Renal cortical epithelial cell (primary cell): Measurements from ENCODE around the gene MAP3K3. TPM values are rescaled to one million over a fixed set of nuclear protein-coding genes. Genes with fewer than 3 reads are reported as not detected.

Source experiments
- DNase-seq: peaks from one replicate; pipeline ENCODE4 v3.0.0-alpha.2; 2011; ENCODE audit warnings: low read depth
- total RNA-seq: library from RNA; depleted of rRNA; stranded (reverse); fragments of >200 nt; gene quantifications from 2 replicates; pipeline ENCODE4 v1.2.3, GENCODE V29; 2014

The MAP3K3 gene
- 12.0 and 23.2 TPM in 2 replicates for total RNA-seq

DNA sequence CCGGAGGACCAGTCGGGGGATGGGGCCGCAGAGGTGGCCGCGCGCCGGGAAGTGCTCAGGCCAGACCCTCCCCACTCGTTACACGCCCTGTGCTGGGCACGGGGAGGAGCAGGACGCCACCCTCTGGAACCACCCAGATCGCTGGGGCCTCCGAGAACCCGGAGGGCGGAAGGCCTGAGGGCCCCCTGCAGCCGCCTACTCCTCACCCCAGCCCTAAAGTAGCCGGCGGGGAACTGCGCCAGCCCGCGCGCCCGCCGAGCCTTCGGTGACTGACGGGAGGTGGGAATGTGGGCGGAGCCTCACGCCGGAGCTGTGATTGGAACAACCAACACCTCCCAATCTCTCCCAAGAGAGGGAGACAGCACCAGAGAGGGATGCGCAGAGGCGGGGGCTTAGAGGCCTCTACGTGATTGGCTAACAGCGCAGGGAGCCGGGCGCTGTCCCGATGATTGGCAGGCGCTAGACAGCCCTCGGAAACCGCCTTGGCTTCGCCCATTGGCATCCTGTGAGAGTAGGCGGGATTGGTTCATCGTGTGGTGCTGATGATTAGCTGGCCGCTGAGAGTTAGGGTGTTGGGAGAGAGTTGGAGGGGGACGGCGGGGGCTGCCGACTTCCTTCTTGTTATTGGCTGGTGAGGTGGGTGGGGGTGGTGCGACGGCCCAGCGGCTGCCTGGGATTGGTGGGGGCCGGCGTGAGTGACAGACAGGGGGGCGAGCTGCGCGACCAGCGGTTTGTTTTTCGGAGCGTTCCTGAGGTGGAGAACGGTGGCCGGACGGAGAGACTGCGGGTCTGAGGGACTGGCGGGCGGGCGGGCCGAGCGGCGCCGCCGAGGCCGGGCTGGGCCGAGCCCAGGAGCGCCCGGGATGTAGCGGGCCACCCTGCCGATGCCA lies at the start of gene MAP3K3:
MAP3K3 (plus strand) TSS at position 734 of the 890 bp plus-strand sequence. CDS start 343 bp downstream, outside the sequence.
- peak; percentile 99 for DNase-seq

DNA sequence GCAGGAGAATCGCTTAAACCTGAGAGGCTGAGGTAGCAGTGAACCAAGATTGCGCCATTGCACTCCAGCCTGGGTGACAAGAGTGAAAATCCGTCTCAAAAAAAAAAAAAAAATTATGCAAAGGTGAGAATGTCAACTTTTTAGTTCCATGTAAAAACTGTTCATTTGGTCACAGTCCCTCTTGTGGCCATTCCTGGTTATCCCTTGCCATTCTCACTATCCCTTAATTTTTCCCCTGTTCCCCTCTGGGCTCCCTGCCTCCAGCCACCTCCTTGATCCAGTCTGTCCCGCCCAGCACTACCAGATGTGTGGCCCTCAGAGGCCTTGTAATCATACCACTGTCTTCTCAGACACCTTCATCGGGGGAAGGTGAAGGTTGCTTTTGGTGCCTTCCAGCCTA lies 48.6 kb upstream of the MAP3K3 start:
- no peak for DNase-seq

DNA sequence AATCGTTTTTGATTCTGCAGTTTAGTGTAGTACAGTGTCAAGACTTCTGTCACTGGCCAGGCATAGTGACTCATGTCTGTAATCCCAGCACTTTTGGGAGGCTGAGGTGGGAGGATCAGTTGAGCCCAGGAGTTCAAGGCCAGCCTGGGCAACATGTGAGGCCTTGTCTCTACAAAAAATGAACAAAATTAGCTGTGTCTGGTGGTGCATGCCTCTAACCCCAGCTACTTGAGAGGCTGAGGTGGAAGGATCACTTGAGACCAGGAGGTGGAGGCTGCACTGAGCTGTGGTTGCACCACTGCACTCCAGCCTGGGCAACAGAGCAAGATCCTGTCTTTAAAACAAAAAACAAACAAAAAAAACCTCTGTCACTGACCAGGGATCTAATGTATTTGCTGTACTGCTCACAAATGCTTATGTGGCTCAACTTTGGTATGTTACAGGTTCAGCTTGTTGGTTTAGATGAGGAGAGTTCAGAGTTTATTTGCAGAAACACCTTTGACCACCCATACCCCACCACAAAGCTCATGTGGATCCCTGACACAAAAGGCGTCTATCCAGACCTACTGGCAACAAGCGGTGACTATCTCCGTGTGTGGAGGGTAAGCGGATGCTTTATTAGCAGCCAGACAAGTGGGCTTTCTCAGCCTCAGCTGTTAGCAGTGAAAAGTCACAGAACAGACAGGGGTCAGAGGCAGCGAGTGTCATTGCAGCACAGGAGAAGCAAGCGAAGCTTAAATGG lies 44.0 kb upstream of the MAP3K3 start:
- no peak for DNase-seq

DNA sequence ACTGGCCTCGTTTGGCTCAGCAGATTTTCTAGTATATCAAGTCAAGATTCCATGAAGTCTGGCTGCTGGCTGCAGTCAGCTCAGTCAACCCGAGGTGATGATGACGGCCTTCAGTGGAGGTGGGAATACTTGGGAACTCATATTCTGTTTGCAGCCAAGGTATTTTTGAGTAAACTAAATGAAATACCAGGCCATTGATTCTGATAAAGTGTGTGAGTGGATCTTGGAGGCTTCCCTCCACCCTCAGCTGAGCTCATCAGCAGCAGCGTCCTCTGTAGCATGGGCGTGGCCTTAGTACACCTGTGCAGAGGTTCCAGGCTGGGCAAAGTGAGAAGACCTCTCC lies 43.5 kb upstream of the MAP3K3 start:
- no peak for DNase-seq

DNA sequence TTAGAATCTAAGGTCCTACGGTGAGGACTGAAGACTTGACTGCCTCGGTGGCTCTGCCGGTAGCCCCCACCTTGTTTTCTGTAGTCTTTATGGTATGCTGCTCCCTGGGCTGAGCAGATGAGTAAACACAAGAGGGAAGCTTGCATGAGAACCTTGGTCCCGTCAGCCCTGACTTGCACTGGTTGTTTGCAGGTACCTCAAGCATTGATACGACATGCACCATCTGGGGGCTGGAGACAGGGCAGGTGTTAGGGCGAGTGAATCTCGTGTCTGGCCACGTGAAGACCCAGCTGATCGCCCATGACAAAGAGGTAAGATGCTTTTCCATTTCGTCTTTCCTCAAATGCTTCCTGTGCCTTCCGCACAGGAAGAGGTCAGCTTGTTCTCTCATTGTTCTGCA lies 42.6 kb upstream of the MAP3K3 start:
- no peak for DNase-seq

DNA sequence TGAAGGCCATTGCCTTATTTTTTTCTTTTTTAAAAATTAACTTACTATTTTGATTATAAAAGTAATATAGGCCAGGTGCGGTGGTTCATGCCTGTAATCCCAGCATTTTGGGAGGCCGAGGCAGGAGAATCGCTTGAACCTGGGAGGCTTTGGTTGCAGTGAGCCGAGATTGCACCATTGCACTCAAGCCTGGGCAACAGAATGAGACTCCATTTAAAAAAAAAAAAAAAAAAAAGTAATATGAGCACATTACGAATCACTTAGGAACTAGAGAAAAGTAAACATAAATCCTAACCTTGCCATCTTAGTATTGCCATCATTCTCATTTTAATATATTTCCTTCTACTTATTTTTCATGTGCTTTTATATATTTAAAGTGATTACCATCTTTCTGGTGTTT lies 34.4 kb upstream of the MAP3K3 start:
- DNase-seq, result no peak

DNA sequence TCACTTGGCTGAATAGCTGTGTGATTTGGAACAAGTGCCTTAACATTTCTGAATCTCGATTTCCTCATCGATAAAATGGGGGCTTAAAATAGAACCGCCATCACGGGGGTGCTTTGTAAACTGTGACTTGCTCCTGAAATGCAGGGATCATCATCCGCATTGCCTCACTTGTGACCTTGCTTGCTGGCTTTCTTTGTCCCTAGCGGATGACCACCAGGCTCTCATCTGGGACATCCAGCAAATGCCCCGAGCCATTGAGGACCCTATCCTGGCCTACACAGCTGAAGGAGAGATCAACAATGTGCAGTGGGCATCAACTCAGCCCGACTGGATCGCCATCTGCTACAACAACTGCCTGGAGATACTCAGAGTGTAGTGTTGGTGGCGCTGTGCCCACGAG lies 33.4 kb upstream of the MAP3K3 start:
- no peak for DNase-seq

DNA sequence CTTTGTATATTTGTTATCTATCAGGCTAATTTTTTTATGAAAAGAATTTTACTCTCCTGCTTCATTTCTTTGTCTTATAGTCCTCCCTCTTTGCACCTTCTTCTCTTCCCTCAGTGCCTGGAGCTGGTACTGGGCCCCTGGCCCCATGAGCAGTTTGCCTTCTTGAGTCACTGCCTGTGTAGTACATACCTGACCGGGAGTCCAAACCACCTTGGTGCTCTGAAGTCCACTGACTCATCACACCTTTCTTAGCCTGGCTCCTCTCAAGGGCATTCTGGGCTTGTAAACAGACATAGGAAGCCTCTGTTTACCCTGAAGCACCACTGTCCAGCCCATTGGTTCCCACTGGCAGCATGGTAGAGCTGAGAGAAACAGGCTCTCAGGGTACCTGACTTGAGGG lies 32.6 kb upstream of the MAP3K3 start:
- no peak for DNase-seq

DNA sequence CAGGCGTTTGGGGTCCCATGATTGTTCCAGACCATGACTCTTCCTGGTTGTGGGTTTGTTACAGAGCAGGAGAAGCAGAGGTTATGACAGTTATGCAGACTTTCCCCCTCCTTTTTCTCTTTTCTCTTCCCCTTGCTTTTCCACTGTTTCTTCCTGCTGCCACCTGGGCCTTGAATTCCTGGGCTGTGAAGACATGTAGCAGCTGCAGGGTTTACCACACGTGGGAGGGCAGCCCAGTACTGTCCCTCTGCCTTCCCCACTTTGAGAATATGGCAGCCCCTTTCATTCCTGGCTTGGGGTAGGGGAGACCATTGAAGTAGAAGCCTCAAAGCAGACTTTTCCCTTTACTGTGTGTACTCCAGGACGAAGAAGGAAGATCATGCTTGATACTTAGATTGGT lies 29.4 kb upstream of the MAP3K3 start:
- DNase-seq, result no peak

DNA sequence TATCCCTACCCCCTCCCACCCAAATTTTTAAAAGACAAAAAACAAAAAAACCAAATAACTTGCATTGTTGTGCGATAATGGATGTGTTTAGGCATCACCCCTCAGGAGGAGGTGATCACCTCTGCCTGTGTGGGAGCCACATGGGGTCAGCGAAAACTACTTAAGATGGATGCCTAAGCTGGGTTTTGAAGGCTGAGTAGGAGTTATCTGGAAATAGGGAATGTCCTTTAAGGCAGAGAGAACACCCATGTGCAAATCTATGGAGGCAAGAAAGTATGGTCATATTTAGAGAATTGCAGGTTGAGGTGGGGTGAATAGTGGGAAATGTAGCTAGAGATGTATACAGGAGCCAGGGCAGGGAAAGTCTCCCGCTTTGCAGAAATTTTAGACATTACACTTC lies 27.1 kb upstream of the MAP3K3 start:
- no peak for DNase-seq

DNA sequence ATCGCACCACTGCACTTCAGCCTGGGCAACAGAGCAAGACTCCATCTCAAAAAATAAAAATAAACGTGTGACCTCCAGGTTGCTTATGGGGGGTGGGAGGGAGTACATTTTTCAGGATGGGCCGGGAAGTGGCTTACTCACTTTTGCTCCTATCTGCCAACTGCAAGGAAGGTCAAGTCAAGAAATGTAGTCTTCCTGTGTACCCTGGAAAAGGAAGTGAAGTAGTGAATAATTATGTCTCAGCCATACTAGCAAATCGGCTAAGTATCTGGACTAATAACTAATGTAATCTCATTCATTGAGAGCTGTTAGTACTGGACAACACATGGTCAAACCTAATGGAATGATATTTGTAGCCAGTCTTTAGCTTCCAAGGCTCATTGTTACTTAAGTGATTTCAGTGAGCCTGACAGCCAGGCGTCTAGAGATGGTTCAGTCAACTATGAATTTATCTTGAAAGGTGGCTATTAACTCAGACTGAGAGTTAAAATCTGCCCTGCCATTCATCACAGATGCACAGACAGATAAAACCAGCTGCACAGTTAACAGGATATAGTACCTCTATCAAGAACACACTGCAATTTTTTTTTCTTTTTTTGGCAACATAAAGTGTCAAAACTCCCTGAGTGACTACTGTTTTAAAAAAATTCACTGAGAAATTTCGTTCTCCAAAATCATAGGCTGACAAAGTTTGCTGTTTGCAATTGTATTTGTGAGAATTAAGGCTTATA lies 25.2 kb upstream of the MAP3K3 start:
- no peak for DNase-seq

DNA sequence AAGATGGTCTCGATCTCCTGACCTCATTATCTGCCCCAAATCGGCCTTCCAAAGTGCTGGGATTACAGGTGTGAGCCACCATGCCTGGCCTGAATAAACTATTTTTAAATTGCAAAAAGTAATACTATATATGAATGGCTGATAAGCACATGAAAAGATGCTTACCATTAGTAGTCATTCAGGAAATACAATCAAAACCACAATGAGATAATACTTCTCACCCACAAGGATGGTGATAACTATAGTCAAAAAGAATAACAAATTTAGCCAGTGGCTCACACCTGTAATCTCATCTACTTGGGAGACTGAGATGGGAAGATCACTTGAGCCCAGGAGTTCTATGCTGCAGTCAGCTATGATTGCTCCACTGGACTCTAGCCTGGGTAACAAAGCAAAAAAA lies 23.9 kb upstream of the MAP3K3 start:
- DNase-seq, result no peak

DNA sequence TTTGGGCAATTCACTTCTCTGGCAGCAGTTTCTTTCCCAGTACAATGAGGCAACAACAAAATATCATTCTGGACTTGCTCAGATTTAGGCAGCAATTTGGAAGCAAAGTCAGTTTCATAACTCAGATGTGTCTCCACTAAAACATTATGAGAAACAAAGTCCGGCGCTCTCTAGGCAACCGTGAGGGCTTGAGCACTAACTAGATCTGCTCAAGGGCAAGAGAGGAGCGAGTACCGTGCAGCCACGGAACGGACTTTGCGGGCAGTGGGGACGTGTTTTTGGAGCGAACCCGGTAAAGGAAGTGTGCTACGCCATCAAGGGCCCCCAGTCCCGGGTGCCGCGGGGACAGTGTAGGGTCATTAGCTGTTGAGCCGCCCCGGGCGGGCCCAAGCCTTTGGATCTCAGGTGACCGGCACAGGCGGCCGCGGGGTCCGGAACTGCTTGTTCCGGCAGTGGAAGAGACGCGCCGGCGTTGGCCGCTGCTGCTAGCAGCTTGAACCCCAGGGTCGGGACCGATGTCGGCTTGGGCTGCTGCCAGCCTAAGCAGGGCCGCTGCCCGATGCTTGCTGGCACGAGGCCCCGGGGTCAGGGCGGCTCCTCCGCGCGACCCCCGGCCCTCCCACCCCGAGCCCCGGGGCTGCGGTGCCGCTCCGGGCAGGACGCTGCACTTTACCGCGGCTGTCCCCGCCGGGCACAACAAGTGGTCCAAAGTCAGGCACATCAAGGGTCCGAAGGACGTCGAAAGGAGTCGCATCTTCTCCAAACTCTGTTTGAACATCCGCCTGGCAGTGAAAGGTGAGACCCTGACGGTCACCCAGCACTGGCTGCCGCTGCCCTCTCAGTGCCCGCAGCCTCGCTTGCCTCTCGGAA lies 21.4 kb upstream of the MAP3K3 start, which contains the start of gene TACO1:
TACO1 (plus strand) TSS at position 327 of the 870 bp plus-strand sequence; CDS start at position 516, 189 bp downstream.
- DNase-seq, result peak; percentile 61

DNA sequence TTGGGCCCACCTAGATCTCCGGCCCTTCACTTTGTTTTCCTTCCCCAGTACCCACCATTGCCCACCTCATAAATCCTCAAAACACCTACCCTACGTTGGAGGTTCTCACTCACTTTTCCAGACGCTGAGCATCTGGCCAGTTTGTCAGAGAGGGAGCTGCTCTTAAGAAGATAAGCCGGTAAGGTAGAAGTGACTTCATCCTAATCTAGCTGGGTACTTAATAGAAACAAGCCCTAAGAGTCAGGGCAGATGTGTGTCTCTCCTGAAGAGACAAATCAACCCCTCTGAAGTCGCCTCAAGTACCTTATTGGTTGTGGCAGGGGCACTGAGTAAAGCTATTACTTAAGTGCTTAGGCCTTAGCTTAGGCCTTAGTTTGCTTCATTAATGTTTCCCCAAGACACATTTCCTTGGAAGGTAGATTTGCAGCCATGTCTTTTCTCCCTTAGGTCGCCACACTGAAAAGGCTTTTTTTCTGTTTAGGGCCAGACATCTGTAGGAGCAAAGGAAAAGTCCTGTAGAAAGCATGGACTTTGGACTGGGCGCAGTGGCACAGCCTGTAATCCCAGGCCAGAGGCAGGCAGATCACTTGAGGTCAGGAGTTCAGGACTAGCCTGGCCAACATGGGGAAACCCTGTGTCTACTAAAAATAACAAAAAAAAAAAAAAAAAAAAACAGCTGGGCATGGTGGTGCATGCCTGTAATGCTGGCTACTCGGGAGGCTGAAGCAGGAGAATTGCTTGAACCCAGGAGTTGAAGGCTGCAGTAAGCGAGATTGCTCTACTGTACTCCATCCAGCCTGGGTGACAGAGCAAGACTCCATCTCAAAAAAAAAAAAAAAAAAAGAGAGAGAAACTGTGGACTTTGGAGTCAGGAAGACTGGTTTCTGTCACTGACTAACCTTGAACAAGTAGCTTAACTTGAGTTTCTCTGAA lies 20.5 kb upstream of the MAP3K3 start:
- no peak for DNase-seq

DNA sequence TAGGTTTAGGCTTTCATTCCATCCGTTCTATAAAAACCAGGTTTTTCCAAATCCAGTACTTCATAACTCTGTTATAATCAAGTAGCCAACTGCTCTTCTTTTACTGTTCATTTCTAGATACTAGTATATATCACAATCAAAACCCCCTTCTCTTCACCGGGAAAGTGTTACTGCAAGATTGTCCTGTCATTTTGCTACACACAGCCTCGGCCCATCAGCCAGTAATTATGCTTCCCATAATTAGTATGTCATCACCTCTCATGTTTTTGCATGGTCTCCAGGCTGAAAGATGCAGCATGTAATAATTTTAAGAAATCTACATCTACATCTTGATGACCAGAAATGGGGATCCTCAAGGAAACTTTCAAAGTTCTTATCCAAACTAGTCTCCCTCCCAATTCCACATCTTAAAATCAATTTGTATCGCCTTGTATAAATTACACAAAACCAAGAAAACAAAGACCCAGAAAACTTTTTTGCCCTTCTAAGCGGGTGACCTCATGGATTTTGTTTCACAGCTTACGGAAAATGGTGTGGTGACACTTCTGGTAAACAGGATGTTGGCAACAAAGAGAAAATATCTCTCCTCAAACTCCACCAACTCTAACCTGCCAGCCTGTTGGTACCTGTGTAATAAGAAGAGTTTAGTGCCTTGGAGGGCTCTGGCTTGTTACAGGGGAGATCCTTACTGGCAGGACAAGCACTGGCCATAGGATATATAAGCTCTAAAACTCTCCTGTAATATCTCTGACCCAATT lies 12.2 kb upstream of the MAP3K3 start:
- no peak for DNase-seq

DNA sequence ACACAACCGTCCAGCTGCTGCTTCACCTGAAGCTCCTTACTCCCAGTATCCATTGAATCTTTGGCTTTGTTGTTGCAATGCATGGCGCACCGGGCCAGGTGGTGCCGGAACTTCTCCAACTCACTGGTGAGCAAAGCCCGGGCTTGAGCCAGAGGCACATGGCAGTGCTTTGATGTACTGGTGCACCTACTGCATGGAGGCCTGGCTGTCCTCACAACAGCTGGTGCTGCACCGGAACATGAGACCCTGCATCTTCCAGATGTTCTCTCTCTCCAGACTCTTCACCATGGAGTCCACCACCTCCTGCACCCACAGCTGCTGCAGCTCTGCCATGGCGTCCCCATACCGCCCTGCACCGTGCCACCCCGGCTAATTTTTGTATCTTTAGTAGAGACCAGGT lies 11.4 kb upstream of the MAP3K3 start:
- DNase-seq, result no peak

DNA sequence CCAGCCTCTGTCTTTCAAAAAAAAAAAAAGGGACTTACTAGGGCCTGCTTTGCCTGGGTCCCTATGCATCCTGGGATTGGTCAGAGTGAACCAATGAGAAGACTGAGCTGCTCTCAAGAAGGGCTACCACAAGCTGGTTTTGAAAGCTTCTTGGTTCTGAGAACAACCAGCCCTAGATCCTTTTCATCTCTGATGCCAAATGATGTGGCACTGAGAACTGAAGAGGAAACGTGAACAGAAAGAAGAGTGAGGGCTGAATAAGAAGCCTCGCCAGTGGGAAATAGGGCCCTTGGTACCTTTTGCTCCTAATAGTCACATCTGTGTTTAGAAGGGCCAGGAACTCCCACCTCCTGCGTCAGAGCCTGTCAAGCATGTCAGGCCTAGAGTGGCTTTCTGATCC lies 10.9 kb upstream of the MAP3K3 start:
- DNase-seq, result no peak

DNA sequence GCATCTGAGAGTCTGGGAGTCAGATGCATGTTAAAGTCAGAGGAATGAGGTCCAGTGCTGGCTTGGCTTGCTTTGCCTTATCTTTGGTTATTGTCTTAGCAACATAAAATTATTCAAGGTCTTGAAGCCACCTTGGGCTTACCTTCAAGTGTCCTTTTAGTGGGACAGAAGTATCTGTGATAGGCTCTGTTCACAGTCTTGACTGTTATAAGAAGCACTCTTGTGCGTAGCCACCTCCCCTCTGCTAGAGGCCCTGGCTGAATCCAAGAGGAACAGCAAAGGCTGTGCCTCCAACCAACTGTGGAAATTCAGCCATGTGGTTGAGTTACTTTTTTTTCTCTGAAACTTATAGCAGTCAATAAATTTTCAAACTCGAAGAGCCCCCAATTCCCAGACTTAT lies 8.6 kb upstream of the MAP3K3 start:
- no peak for DNase-seq

DNA sequence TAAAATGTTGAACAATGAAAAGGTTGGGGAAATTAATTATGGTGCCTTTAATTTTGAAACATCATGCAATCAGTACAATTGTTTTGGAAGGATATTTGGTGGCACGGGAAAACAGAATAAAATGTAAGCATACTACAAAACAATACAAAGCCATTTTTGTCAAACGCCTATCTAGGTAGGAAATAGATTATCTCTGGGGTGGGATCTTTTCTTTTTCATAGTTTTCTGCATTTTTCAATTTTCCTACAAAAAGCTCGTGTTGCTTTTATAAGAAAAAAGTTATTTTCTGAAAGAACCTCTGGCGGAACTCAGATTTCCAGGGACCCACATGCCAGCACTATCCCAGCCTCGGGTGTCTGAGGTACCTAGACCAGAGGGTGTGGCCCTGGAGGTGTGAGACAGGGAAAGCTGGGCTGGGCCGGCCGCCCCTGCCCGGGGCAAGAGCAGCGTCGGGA lies 961 bp upstream of the MAP3K3 start:
- DNase-seq, result no peak
